COLO668 (cell line): ENCODE results near the gene TTC1.

ENCODE experiments used
- DNase-seq: peaks from one replicate; lab custom pipeline; 2025; ENCODE audit not compliant: unreplicated experiment; lab: John Stamatoyannopoulos, UW

Gene TTC1

GRCh38 chr5:160082614-160083500 is 73.9 kb downstream of the TTC1 start:
- DNase-seq, result no peak

- no peak for DNase-seq
Measured at GRCh38 chr5:160083501-160083900, 74.6 kb downstream of the TTC1 start.

- DNase-seq, result no peak
Measured at GRCh38 chr5:160084144-160084543, 75.2 kb downstream of the TTC1 start.

DNA sequence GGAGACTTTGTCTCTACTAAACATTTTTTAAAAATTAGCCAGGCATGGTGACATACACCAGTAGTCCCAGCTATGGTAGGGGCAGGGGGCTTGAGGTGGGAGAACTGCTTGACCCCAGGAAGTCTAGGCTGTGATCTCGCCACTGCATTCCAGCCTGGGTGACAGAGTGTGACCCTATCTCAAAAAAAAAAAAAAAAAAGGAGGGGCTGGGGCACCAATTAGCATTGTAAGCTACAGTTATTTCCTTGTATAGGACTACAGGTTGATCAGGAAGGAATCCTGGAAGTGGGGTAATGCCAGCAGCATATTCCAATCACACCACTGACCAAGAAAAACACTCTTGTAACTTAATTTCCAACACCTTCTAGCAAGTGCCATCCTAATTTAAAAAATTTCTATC is 78.3 kb downstream of the TTC1 start:
- DNase-seq, result no peak

DNA sequence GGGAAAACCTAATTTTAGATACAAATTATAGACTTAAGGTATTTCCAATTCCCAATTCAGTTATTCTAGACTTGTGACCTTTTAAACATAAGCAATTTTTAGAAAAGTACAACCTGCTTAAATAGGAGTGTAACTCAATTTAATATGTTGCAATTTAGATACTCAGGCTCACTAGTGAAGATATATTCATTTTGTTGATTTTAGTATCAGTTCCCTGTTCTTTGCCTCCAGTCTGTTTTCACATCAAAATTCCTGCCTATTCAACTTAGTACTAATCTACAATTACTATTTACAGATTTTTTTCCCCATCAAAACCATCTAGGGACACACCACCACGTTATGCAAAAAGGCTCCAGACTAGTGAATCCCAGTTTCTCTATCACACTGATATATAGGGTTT is 79.9 kb downstream of the TTC1 start:
- no peak for DNase-seq

GRCh38 chr5:160089531-160089930 is 80.6 kb downstream of the TTC1 start:
- DNase-seq, result no peak

DNA sequence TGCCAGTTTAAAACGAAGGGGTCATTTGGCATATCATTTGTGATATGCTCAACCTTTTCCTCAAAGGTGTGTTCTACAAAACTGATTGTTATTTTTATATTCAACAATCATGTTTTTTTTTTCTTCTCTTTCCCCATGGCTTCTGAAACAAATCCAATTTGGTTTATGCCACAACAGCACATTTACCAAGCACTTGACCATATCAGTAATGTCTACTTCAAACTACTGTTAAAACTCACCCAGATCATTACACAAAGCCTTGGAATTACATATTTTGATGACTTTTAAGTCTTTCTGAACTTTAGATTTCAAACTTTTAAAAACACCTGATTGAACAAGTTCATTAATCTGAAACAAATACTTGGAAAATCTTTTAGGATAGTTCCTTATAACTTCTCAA is 81.1 kb downstream of the TTC1 start:
- no peak for DNase-seq

- no peak for DNase-seq
Measured at GRCh38 chr5:160092514-160092913, 83.6 kb downstream of the TTC1 start.

- DNase-seq, result no peak
Measured at GRCh38 chr5:160092960-160093707, 84.2 kb downstream of the TTC1 start.

DNA sequence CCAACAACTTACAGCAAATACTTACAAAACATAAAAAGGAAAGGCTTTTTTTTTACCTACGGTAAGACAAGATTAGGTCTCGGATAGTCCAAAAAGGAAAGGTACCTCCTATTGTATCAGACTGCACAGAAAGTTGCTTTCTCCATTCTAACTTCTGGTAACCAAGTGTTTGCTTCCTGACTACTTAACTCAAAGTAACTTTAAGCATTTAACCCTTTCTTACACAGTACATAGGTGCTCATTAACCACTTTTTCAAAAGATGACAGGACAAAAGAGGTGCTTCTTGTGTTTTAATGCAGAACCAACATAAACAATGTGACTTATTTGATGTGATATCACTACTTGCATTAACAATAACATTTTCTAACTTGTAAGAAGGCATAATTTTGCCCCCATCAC is 87.2 kb downstream of the TTC1 start:
- no peak for DNase-seq

DNA sequence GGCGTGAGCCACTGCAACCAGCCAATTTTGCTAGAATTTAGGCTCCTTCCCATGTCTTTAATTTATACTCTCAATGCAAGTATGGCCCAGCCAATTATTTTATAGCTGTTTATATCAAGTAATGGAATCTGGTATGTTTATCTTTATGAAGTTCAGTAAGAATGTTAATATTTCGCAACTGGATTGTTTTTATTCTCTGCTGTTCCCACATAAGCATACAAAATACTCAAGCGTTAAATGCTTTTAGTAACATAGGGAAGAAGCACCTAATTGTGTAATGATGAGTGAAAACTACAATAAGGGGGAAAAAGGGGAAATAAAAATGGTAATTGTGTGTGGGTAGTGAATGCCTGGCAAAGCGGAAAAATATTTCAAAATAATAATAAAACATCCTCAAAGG is 89.1 kb downstream of the TTC1 start:
- DNase-seq, result no peak

DNA sequence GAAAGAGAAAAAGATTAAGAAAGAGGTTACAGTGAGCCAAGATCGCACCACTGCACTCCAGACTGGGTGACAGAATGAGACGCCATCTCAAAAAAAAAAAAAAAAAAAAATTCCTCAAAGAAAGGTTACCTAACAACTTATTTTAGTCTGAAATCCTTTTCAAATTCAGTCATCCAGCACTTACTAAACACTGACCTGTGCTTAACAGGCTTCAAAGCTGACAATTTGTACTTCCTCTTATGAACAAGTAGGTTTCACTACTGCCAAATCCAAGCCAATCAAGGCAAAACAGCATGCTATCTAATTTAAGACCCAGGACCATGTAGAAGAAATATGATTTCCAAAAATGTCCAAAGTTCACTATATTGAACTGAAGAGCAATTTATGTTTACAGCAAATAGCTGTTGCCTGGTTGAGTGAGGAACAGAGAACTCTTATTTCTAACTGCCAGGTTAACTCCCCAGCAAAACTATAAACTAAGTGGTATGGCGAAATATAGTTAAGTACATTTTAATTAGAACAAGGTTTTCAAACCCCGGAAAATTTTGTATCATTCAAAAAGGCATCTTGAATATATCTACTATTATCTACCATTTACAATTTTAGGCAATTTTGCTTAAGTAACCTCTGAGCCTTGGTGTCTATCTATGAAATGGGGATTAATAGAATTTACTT is 96.9 kb downstream of the TTC1 start:
- DNase-seq, result no peak

DNA sequence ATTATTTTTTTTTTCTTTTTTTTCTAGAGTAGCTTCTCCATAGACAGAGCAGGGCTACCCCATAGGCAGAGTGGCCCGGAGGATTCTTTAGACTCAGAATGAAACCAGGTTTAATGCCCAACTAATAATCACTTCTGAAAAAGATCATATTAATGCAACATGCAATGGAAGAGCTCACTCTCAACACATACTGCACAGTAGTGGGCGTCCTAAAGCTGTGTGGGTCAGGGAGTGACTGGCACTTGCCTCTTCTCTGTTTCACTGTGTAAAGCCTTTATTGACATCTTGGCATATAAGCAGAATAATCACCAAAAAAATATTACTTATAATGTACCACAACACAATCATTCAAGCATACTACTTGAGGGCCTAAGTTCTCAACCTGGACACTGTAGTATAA is 99.2 kb downstream of the TTC1 start:
- DNase-seq, result no peak
